GM12864 (cell line): ENCODE results near the gene CTH.
A peak's percentile ranks its signal among the peaks of the same experiment; 100 is the strongest.
"Not testable (repeated sequence)": the region's sequence is repeated elsewhere in the genome, so short reads cannot be mapped to it uniquely, and the experiment has no call there.

Source experiments
- DNase-seq: peaks from one replicate; pipeline ENCODE4 v3.0.0-alpha.2; 2011; ENCODE audit warnings: low read depth
- H3K4me3 ChIP-seq: 2 replicates; pipeline ENCODE4 v1.5.1; 2011; ENCODE audit warnings: mild to moderate bottlenecking, low read depth, low read length, control low read depth
- CTCF ChIP-seq: IDR thresholded peaks from 2 replicates; pipeline ENCODE4 v1.5.1; 2011; ENCODE audit warnings: low read depth, mild to moderate bottlenecking, moderate library complexity, low read length, control low read depth, inconsistent platforms; ENCODE audit errors: missing control alignments

The CTH gene

GRCh38 chr1:70440642-70441391 lies 29.7 kb downstream of the CTH start:
- no peak overlapping the region for H3K4me3 ChIP-seq
- no peak for TF ChIP-seq CTCF
- DNase-seq, result no peak

- TF ChIP-seq CTCF, result no peak
- no peak overlapping the region for H3K4me3 ChIP-seq
- DNase-seq, result no peak
Observed at GRCh38 chr1:70441392-70442035, 30.4 kb downstream of the CTH start.

GRCh38 chr1:70442490-70442889 lies 31.4 kb downstream of the CTH start:
- no peak for DNase-seq
- no peak for TF ChIP-seq CTCF
- H3K4me3 ChIP-seq, result no peak overlapping the region

- TF ChIP-seq CTCF, result no peak
- no peak overlapping the region for H3K4me3 ChIP-seq
- no peak for DNase-seq
Observed at GRCh38 chr1:70443739-70444138, 32.7 kb downstream of the CTH start.

GRCh38 chr1:70449049-70449448 lies 38.0 kb downstream of the CTH start:
- no peak overlapping the region for H3K4me3 ChIP-seq
- no peak for DNase-seq
- no peak for TF ChIP-seq CTCF

- H3K4me3 ChIP-seq, result not testable (repeated sequence)
- DNase-seq, result peak; percentile 21
Observed at GRCh38 chr1:70452164-70452939, 41.3 kb downstream of the CTH start.

- no peak for DNase-seq
- TF ChIP-seq CTCF, result no peak
- H3K4me3 ChIP-seq, result no peak overlapping the region
Observed at GRCh38 chr1:70455291-70455690, 44.2 kb downstream of the CTH start.
